Calu3 (cell line): ENCODE data around the gene ADCY1. TPM values are rescaled to one million over a fixed set of nuclear protein-coding genes. Genes with fewer than 3 reads are reported as not detected.

Experiments
- BruUV-seq: library from RNA; stranded (reverse); fragments of 400-500 nt; replicated peaks from 2 replicates; lab custom pipeline; 2021; lab: Mats Ljungman, UMichigan
- CTCF ChIA-PET: fragments of 300-600 bp; sonication (Branson Sonifier 250); formaldehyde crosslinking; loops from one replicate; lab custom pipeline; 2022; ENCODE audit warnings: antibody characterized with exemption; lab: Charles Lee
- DNase-seq: peaks from one replicate; pipeline ENCODE4 v3.0.0; 2022
- H3K27ac Mint-ChIP-seq: one replicate; pipeline ENCODE4 v1.8.0; 2022; ENCODE audit warnings: mixed read lengths; ENCODE audit not compliant: unreplicated experiment
- H3K27me3 Mint-ChIP-seq: one replicate; pipeline ENCODE4 v1.8.0; 2022; ENCODE audit warnings: mixed read lengths; ENCODE audit not compliant: unreplicated experiment
- H3K36me3 Mint-ChIP-seq: one replicate; pipeline ENCODE4 v1.8.0; 2022; ENCODE audit warnings: mild to moderate bottlenecking, moderate library complexity, mixed read lengths; ENCODE audit not compliant: insufficient read depth, unreplicated experiment
- H3K4me1 Mint-ChIP-seq: one replicate; pipeline ENCODE4 v1.8.0; 2022; ENCODE audit warnings: mild to moderate bottlenecking, low read depth, mixed read lengths; ENCODE audit not compliant: unreplicated experiment
- H3K4me3 Mint-ChIP-seq: one replicate; pipeline ENCODE4 v1.8.0; 2022; ENCODE audit warnings: mild to moderate bottlenecking, low read depth, moderate library complexity, mixed read lengths; ENCODE audit not compliant: unreplicated experiment
- H3K9me3 Mint-ChIP-seq: one replicate; pipeline ENCODE4 v1.8.0; 2022; ENCODE audit warnings: low read depth, mixed read lengths; ENCODE audit not compliant: unreplicated experiment
- intact Hi-C: fragments of 100-400 bp; cut with micrococcal nuclease; formaldehyde crosslinking; loops from one replicate; pipeline ENCODE4 v1.10.0; 2022; ENCODE audit not compliant: unreplicated experiment
- total RNA-seq: library from RNA; stranded (reverse); gene quantifications from 2 replicates; pipeline ENCODE4 v1.2.3, GENCODE V29; 2022
- TF ChIP-seq, protein P1 (sequence below): fragments of 200-600 bp; IDR thresholded peaks from one replicate; pipeline ENCODE4 v1.8.0; 2022; ENCODE audit warnings: antibody characterized with exemption; ENCODE audit not compliant: unreplicated experiment

Gene ADCY1
- total RNA-seq, 1 experiment from 2014 or later: 8.8 TPM

DNA sequence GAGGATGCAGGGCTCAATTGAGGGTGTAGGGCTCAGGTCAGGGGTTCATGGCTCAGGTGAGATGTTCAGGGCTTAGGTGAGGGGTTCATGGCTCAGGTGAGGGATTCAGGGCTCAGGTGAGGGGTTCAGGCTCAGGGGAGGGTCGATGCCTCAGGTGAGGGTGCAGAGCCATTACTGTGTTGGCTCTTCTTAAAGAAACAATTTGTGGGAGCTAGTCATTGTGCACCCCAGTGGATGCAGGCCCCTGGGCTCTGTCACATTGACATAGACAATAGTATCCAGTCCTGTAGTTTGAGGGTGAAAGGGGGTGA lies 86.7 kb downstream of the ADCY1 start:
- no peak overlapping the region for H3K27ac Mint-ChIP-seq
- no peaks in the 10 kb centered on the region for H3K9me3 Mint-ChIP-seq
- H3K36me3 Mint-ChIP-seq: no peaks in the 10 kb centered on the region
- no peak for DNase-seq
- peaks cover 27% of the 10 kb centered on the region for H3K27me3 Mint-ChIP-seq
- intact Hi-C loops: no loop called here
- TF ChIP-seq, protein P1, sequence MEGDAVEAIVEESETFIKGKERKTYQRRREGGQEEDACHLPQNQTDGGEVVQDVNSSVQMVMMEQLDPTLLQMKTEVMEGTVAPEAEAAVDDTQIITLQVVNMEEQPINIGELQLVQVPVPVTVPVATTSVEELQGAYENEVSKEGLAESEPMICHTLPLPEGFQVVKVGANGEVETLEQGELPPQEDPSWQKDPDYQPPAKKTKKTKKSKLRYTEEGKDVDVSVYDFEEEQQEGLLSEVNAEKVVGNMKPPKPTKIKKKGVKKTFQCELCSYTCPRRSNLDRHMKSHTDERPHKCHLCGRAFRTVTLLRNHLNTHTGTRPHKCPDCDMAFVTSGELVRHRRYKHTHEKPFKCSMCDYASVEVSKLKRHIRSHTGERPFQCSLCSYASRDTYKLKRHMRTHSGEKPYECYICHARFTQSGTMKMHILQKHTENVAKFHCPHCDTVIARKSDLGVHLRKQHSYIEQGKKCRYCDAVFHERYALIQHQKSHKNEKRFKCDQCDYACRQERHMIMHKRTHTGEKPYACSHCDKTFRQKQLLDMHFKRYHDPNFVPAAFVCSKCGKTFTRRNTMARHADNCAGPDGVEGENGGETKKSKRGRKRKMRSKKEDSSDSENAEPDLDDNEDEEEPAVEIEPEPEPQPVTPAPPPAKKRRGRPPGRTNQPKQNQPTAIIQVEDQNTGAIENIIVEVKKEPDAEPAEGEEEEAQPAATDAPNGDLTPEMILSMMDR: no peak
- BruUV-seq: no TSS peak
- no peaks in the 10 kb centered on the region for H3K4me1 Mint-ChIP-seq
- H3K4me3 Mint-ChIP-seq: no peak overlapping the region
- CTCF ChIA-PET: interaction anchor here (0.5 kb wide), 1 partner anchor 23 kb away, joined by 4 read pairs; no protein-coding TSS in a partner anchor

DNA sequence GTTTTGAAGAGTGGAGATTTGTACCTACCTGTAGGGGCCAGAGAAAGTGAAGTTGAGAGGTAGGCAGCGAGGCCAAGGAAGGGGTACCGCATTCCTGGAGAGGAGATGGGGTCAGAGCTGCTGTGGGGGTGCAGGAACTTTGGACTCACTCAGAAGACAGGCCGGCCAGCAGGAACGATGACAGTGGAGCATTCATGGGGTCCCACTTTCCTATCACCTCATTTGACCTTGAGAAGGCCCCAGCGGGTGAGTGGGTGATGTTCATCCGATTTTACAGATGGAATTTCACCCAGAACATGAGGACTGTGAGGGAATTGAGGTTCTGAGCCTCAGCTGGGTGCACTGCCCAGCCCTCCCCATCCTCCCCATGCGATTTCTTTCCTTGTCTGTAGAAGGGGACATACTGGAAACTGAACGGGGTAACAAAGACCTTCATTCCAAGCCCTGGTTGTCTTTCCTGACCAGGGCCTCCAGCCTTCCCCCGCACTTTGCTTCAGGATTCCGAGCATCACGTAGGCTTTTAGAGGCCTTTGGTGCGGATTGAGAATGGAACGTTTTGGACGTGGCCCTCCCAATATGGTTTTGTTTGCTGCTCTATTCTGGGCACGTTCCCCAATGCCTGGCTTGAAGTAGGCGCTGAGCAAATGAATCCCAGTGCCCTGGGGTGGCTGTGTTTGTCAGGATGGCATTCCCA lies 87.3 kb downstream of the ADCY1 start:
- CTCF ChIA-PET: no interaction called here
- TF ChIP-seq, protein P1: no peak
- Mint-ChIP-seq H3K27me3 (peaks cover 27% of the 10 kb centered on the region), H3K36me3 (no peaks in the 10 kb centered on the region), H3K27ac (no peak overlapping the region), H3K4me1 (no peaks in the 10 kb centered on the region), H3K4me3 (no peak overlapping the region), H3K9me3 (no peaks in the 10 kb centered on the region)
- BruUV-seq: no TSS peak
- intact Hi-C loops: no loop called here
- no peak for DNase-seq

DNA sequence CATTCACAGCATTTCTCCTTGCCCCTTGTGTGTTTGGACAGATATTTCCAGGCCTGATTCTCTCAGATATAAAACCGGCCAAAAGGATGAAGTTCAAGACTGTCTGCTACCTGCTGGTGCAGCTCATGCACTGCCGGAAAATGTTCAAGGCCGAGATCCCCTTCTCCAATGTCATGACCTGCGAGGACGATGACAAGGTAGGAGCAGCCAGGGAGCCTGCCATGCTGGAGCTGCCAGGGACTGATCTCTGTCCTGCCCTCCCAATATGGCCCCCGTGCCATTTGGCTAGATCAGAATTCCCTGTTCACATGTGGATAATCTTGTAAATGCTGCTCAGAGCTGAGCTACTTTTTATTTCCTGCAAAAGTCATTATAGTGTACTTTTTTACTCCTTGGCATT lies 87.8 kb downstream of the ADCY1 start:
- TF ChIP-seq, protein P1: no peak
- H3K27ac Mint-ChIP-seq: no peak overlapping the region
- no peaks in the 10 kb centered on the region for H3K9me3 Mint-ChIP-seq
- intact Hi-C loops: loop anchor here (2.0 kb wide), 1 partner anchor 193 kb away; no protein-coding TSS in a partner anchor
- H3K36me3 Mint-ChIP-seq: no peaks in the 10 kb centered on the region
- no TSS peak for BruUV-seq
- H3K4me1 Mint-ChIP-seq: no peaks in the 10 kb centered on the region
- H3K4me3 Mint-ChIP-seq: no peak overlapping the region
- H3K27me3 Mint-ChIP-seq: peaks cover 27% of the 10 kb centered on the region
- CTCF ChIA-PET: no interaction called here
- no peak for DNase-seq

- CTCF ChIA-PET: interaction anchor here (0.6 to 1.1 kb wide), 4 partner anchors 13 to 509 kb away, joined by 3 to 15 read pairs (median 4); no protein-coding TSS in a partner anchor
- BruUV-seq: no TSS peak
Measured at GRCh38 chr7:45662540-45663166, 88.5 kb downstream of the ADCY1 start.

More at GRCh38 chr7:45662540-45663166, 88.5 kb downstream of the ADCY1 start:
- Mint-ChIP-seq H3K4me3 (no peak overlapping the region), H3K27ac (no peak overlapping the region), H3K36me3 (no peaks in the 10 kb centered on the region), H3K9me3 (no peaks in the 10 kb centered on the region), H3K4me1 (no peaks in the 10 kb centered on the region), H3K27me3 (peaks cover 27% of the 10 kb centered on the region)
- TF ChIP-seq, protein P1: no peak
- intact Hi-C loops: loop anchor here (2.0 kb wide), 1 partner anchor 192 kb away; no protein-coding TSS in a partner anchor
- DNase-seq: no peak
